NCI-H1105 (cell line): ENCODE results near the gene B9D1.

Experiments
- DNase-seq: peaks from one replicate; lab custom pipeline; 2025; lab: John Stamatoyannopoulos, UW

Gene B9D1

GRCh38 chr17:19318611-19319010 is 43.9 kb downstream of the B9D1 start:
- no peak for DNase-seq

- DNase-seq, result no peak
Measured at GRCh38 chr17:19317359-19318095, 45.0 kb downstream of the B9D1 start.

GRCh38 chr17:19316761-19317358 is 45.7 kb downstream of the B9D1 start:
- DNase-seq, result no peak

- DNase-seq, result no peak
Measured at GRCh38 chr17:19315104-19315503, 47.4 kb downstream of the B9D1 start.

- DNase-seq, result no peak
Measured at GRCh38 chr17:19313746-19314651, 48.5 kb downstream of the B9D1 start.

GRCh38 chr17:19313066-19313745 is 49.3 kb downstream of the B9D1 start:
- no peak for DNase-seq

GRCh38 chr17:19312406-19312805 is 50.1 kb downstream of the B9D1 start:
- no peak for DNase-seq

GRCh38 chr17:19311421-19312215 is 50.9 kb downstream of the B9D1 start:
- DNase-seq, result no peak

- DNase-seq, result no peak
Measured at GRCh38 chr17:19311016-19311415, 51.5 kb downstream of the B9D1 start.

- DNase-seq, result no peak
Measured at GRCh38 chr17:19310151-19310550, 52.4 kb downstream of the B9D1 start.

GRCh38 chr17:19309701-19310100 is 52.8 kb downstream of the B9D1 start:
- no peak for DNase-seq

- DNase-seq, result no peak
Measured at GRCh38 chr17:19308398-19308797, 54.1 kb downstream of the B9D1 start.

- DNase-seq, result no peak
Measured at GRCh38 chr17:19307521-19307920, 55.0 kb downstream of the B9D1 start.

GRCh38 chr17:19306160-19307111 is 56.1 kb downstream of the B9D1 start:
- DNase-seq, result no peak

- no peak for DNase-seq
Measured at GRCh38 chr17:19305761-19306159, 56.8 kb downstream of the B9D1 start.

GRCh38 chr17:19305256-19305655 is 57.3 kb downstream of the B9D1 start:
- DNase-seq, result no peak

- DNase-seq, result no peak
Measured at GRCh38 chr17:19304751-19305150, 57.8 kb downstream of the B9D1 start.

- no peak for DNase-seq
Measured at GRCh38 chr17:19304209-19304608, 58.3 kb downstream of the B9D1 start.

- DNase-seq, result no peak
Measured at GRCh38 chr17:19303367-19303776, 59.2 kb downstream of the B9D1 start.

GRCh38 chr17:19302791-19303331 is 59.7 kb downstream of the B9D1 start:
- no peak for DNase-seq
